Measurements from ENCODE around the gene C1GALT1.
A peak's percentile ranks its signal among the peaks of the same experiment; 100 is the strongest.

C1GALT1 gene

GRCh38 chr7:7209412-7210050, 27.2 kb downstream of the C1GALT1 start:
- POLR2A ChIA-PET (ENCODE audit: low non-redundant PET), result no interaction called here
- CTCF ChIA-PET, result interaction anchor here (0.6 to 1.4 kb wide), 4 partner anchors 106 to 1461 kb away, joined by 3 to 5 read pairs (median 4); no protein-coding TSS in a partner anchor
- no peak overlapping the region for H3K27ac ChIP-seq
- no peak for TF ChIP-seq CTCF (conservative IDR thresholded peaks at IDR 0.05; ENCODE audit: low read depth)
- no peak for DNase-seq (ENCODE audit: low spot score)

- CTCF ChIA-PET, result interaction anchor here (0.6 to 1.4 kb wide), 3 partner anchors 107 to 213 kb away, joined by 3 to 5 read pairs (median 3); no protein-coding TSS in a partner anchor
- POLR2A ChIA-PET (ENCODE audit: low non-redundant PET), result no interaction called here
- H3K27ac ChIP-seq, result no peak overlapping the region
- no peak for DNase-seq (ENCODE audit: low spot score)
- TF ChIP-seq CTCF (conservative IDR thresholded peaks at IDR 0.05; ENCODE audit: low read depth), result no peak
These were observed 28.3 kb downstream of the C1GALT1 start for GRCh38 chr7:7210475-7211237.

- no peak for DNase-seq (ENCODE audit: low spot score)
- no peak overlapping the region for H3K27ac ChIP-seq
- ChIA-PET CTCF (no interaction called here), POLR2A (ENCODE audit: low non-redundant PET) (no interaction called here)
- no peak for TF ChIP-seq CTCF (conservative IDR thresholded peaks at IDR 0.05; ENCODE audit: low read depth)
These were observed 30.3 kb downstream of the C1GALT1 start for GRCh38 chr7:7212612-7213011.

- CTCF ChIA-PET, result no interaction called here
- POLR2A ChIA-PET (ENCODE audit: low non-redundant PET), result no interaction called here
- no peak overlapping the region for H3K27ac ChIP-seq
- TF ChIP-seq CTCF (conservative IDR thresholded peaks at IDR 0.05; ENCODE audit: low read depth), result no peak
- DNase-seq (ENCODE audit: low spot score), result no peak
These were observed 32.3 kb downstream of the C1GALT1 start for GRCh38 chr7:7214398-7215347.

GRCh38 chr7:7216279-7216678, 33.9 kb downstream of the C1GALT1 start:
- ChIA-PET POLR2A (ENCODE audit: low non-redundant PET) (no interaction called here), CTCF (no interaction called here)
- DNase-seq (ENCODE audit: low spot score), result no peak
- H3K27ac ChIP-seq, result no peak overlapping the region
- no peak for TF ChIP-seq CTCF (conservative IDR thresholded peaks at IDR 0.05; ENCODE audit: low read depth)

GRCh38 chr7:7219216-7219615, 36.9 kb downstream of the C1GALT1 start:
- CTCF ChIA-PET, result no interaction called here
- POLR2A ChIA-PET (ENCODE audit: low non-redundant PET), result no interaction called here
- DNase-seq (ENCODE audit: low spot score), result no peak
- no peak for TF ChIP-seq CTCF (conservative IDR thresholded peaks at IDR 0.05; ENCODE audit: low read depth)
- peak overlapping the region; percentile 51 for H3K27ac ChIP-seq
